Measurements from ENCODE around the gene FCGR1A.
"Not testable (repeated sequence)": the region's sequence is repeated elsewhere in the genome, so short reads cannot be mapped to it uniquely, and the experiment has no call there.

The FCGR1A gene

DNA sequence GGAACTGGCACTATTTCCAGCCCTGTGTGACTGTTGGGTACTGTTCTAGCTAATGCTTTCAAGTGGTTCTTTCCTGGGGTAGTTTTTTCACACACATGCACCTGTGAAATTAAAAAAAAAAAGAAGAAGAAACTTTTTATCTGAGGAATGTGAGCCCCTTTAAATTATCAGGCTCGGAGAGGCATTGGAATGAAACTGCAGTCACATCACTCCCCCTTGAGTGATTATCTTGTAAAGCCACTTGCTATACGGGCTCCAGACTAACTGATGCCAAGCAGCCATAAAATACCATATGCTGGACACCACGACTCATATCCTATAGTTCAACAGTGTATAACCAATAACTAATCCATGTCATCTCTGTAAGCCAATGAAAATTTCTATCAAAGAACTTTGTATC, 5.4 kb upstream of the FCGR1A start:
- not testable (repeated sequence) for DNase-seq (ENCODE audit: low read depth)

DNA sequence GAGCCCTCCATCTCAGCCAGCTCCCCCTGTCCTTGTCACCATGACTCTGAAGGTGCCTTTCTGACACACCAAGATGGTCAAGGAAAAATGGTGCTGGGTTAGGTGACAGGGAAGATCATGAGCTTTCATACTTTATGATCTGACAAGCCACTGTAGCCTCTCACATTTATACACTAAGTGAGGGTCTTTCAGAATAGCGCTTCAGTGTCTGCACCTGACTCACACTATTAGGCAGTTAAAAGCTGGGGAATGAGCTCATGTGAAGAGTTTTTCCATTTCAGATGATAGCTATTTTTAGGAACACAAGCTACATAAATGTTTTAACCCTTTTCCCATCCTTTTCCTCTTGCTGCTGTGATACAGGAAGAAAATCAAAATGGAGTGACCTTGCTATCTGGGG, 4.2 kb upstream of the FCGR1A start:
- not testable (repeated sequence) for DNase-seq (ENCODE audit: low read depth)

- DNase-seq (ENCODE audit: low read depth), result not testable (repeated sequence)
These were observed 995 bp upstream of the FCGR1A start for GRCh38 chr1:149781413-149781984.

DNA sequence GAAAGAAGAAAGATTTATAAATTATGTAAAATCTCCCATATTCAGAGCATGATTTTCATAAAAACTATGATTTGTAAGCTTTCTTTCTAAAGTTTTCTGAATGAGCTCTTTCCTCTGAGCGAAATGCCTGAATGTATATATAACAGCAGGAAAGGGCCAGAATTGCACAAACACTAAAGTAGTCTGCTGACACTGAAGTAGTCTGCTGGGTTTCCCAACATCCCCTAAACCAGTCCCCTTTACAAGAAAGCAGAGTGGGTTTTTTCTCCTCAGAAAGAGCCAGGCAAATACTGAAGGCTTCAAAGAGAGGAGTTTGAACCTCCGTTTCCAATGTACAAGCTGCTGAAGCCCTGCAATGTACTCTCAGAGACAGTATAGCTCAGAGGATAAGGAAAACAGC, 795 bp downstream of the FCGR1A start:
- DNase-seq (ENCODE audit: low read depth), result not testable (repeated sequence)

- not testable (repeated sequence) for DNase-seq (ENCODE audit: low read depth)
These were observed 1.4 kb downstream of the FCGR1A start for GRCh38 chr1:149783868-149784267.

DNA sequence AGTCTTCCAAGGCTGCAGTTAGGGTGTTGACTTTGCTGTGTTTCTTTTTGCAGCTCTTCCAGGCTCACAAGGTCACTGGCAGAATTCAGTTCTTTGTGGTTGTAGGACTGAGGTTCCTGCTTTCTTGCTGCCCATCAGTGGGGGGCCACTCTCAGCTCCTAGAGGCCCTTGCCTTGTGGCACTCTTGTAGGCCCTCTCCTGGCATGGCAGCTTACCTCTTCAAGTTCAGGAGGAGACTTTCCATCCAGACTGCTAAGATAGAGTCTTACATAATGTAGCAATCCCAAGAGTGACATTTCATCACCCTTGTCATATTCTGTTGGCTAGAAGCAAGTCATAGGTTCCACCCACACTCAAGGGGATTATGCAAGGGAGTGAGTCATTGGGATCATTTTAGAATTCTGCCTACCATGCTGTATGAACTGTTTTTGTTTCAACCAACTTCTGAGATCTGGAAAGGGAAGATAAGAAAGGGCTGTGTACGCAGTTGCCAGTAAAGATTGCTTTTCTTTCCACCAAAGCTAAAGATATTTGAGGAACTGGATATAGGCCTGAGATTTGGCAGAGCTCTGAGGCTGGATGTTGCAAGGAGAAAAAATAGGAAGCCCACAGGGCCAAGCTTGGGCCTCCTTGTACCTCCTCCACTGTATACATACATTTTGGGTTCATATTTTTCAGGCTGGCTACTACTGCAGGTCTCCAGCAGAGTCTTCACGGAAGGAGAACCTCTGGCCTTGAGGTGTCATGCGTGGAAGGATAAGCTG, 5.4 kb downstream of the FCGR1A start:
- not testable (repeated sequence) for DNase-seq (ENCODE audit: low read depth)

DNA sequence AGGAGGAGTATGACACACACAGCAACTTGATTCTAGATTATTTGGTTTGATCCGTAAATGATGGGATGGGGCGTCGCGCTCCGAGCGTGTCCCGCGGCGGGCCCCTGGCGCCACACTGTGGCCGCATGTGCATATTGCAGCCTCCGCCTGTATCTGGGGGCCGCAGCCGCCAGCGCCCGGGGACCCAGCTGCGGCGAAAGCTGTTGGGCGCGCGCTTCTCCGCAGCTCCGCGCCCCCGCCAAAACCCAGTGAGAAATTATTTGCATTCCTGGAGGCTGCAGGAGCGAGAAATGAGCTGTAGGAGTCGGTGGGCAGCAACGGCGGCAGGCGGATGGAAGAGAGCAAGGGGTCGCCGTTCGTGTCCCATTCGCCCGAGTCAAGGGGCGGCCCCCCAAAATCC, 10.0 kb downstream of the FCGR1A start:
- peak; percentile 46 for DNase-seq (ENCODE audit: low read depth)

GRCh38 chr1:149792912-149793515, 10.5 kb downstream of the FCGR1A start:
- peak; percentile 73 for DNase-seq (ENCODE audit: low read depth)

- not testable (repeated sequence) for DNase-seq (ENCODE audit: low read depth)
These were observed 11.4 kb downstream of the FCGR1A start for GRCh38 chr1:149793885-149794284.

- DNase-seq (ENCODE audit: low read depth), result not testable (repeated sequence)
These were observed 19.1 kb downstream of the FCGR1A start for GRCh38 chr1:149801628-149802027.

- not testable (repeated sequence) for DNase-seq (ENCODE audit: low read depth)
These were observed 22.1 kb downstream of the FCGR1A start for GRCh38 chr1:149804417-149805080.

GRCh38 chr1:149810697-149811405, 28.4 kb downstream of the FCGR1A start:
- DNase-seq (ENCODE audit: low read depth), result not testable (repeated sequence)

- DNase-seq (ENCODE audit: low read depth), result not testable (repeated sequence)
These were observed 29.0 kb downstream of the FCGR1A start for GRCh38 chr1:149811514-149811889.

- peak; percentile 63 for DNase-seq (ENCODE audit: low read depth)
These were observed 29.7 kb downstream of the FCGR1A start for GRCh38 chr1:149811890-149812829.

DNA sequence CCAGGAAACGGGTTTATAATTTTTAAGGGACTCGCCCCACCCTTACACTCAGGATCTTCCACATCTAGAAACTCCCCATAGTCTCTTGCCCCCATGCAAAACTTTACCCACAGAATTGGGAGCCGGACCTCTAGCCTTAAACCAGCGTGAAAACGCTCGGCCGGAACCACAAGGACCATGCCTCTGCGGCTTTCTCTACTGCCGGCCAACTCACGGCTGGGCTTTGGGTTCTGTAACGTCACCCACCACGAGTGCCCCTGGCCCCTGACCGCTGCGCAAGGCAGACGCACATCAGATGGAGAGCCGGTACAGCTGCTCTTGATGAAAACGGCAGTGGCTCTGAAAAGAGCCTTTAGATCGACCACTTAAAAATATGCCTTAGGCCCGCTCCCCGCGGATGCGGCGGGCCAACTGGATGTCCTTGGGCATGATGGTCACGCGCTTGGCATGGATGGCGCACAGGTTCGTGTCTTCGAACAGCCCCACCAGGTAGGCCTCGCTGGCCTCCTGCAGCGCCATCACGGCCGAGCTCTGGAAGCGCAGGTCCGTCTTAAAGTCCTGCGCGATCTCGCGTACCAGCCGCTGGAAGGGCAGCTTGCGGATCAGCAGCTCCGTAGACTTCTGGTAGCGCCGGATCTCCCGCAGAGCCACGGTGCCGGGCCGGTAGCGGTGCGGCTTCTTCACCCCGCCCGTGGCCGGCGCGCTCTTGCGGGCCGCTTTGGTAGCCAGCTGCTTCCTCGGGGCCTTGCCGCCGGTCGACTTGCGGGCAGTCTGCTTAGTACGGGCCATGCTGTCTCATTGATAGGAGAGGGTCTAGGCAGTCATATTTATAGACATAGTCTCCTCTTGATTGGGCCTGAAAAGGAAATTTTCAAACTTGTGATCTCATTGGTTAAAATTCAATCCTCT, 30.7 kb downstream of the FCGR1A start:
- peak; percentile 34 for DNase-seq (ENCODE audit: low read depth)

DNA sequence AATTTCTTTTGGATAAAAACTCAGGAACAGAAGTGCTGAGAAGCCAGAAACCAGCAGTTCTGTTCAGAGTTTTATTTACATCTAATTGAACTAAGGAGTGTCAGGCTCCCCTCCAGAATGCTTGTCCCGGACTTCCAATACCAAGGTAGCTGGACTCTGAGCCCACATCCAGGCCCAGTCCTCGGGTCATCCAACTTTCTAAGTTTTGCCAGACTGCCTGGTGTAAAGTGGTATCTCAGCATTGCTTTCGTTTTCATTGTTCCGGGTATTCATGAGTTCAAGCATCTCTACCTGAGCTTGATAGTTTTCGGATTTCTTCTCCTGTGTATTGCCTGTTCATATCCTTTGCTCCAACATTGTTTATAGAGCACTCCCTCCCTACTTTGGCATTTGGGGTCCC, 37.9 kb downstream of the FCGR1A start:
- not testable (repeated sequence) for DNase-seq (ENCODE audit: low read depth)

DNA sequence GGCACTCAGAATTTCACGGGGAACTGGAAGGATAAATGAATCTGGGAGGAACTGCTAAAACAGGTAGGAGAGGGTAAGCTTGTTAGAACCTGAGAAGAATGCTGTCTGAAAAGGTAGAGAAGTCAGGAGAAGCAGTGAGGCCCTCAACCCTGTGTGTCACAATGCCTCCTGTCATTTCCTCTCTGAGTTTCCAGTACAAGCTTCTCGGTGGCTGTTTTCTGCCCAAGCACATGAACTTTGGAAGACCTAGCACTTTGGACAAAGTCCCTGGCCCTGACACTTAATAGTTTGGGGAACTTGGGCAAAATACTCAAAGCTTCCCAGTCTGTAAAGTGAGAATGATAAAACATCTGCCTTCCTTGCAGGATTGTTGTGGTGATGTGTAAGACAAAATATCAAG, 44.1 kb downstream of the FCGR1A start:
- not testable (repeated sequence) for DNase-seq (ENCODE audit: low read depth)

GRCh38 chr1:149831764-149832315, 49.3 kb downstream of the FCGR1A start:
- DNase-seq (ENCODE audit: low read depth), result not testable (repeated sequence)

- DNase-seq (ENCODE audit: low read depth), result not testable (repeated sequence)
These were observed 50.0 kb downstream of the FCGR1A start for GRCh38 chr1:149832316-149833126.
